Stimulated activated CD4-positive, alpha-beta T cell treated with anti-CD3 and anti-CD28 coated beads, Interleukin-1b, Interleukin-23, amount 100 ng/mL, for 1 hour (primary cell): ENCODE data around the gene ICAM3.
"Not testable (repeated sequence)": the region's sequence is repeated elsewhere in the genome, so short reads cannot be mapped to it uniquely, and the experiment has no call there.

Experiments
- DNase-seq, 2 donors: peaks; one replicate each; pipeline ENCODE4 v3.0.0-alpha.2; 2020; ENCODE audit warnings: low read depth in 2 of 2

Gene ICAM3, protein sequence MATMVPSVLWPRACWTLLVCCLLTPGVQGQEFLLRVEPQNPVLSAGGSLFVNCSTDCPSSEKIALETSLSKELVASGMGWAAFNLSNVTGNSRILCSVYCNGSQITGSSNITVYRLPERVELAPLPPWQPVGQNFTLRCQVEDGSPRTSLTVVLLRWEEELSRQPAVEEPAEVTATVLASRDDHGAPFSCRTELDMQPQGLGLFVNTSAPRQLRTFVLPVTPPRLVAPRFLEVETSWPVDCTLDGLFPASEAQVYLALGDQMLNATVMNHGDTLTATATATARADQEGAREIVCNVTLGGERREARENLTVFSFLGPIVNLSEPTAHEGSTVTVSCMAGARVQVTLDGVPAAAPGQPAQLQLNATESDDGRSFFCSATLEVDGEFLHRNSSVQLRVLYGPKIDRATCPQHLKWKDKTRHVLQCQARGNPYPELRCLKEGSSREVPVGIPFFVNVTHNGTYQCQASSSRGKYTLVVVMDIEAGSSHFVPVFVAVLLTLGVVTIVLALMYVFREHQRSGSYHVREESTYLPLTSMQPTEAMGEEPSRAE

DNA sequence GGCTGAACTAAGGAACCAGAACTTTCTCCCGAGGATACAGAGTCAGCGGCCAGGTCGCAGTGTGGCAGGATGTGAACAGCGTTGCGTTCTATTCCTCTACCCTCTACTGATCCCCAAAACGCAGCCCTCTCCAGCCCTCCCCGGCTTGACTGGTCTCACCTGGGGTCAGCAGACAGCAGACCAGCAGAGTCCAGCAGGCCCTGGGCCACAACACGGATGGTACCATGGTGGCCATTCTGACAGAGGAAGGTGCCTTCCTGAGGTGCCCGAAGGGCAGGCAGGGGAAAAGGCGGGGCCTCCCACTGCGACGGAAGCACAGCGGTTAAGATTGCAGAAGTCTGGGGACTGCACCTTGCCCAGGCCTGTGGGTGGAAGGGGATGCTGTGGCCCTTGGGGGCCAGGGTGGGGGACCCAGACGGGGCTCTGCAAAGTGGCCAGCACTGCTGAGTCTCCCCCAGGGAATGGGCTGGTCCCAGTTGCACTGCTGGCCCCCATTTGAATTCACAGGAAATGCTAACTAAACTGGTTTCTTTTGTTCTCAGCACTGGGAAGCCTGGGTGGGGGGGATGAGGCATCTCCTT, at the start of gene ICAM3:
Gene ICAM3 (minus strand): TSS at position 245 of the 581 bp plus-strand sequence. CDS start 10 bp downstream, at position 235.
- DNase-seq = peak; percentile 14 to 22

DNA sequence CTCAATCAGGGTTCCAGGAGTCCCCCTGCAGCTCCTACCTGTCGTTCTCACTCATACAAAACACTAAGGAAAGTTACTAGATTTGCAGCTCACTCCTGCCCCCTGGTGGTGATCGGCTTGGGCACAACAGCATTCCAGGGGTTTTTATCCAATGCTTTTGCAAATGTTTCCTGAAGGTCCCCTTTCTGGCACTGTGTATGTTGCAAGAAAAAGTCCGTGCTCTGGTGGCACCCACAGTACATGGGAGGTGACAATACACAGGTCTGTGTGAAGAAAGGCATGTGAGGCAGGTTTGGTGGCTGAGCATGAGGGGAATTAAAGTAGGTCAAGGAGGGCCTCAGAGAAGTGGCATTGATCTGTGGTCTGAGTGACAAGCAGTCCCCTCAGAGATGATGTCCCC, 49.5 kb upstream of the ICAM3 start:
- DNase-seq = peak; percentile 67 to 83

DNA sequence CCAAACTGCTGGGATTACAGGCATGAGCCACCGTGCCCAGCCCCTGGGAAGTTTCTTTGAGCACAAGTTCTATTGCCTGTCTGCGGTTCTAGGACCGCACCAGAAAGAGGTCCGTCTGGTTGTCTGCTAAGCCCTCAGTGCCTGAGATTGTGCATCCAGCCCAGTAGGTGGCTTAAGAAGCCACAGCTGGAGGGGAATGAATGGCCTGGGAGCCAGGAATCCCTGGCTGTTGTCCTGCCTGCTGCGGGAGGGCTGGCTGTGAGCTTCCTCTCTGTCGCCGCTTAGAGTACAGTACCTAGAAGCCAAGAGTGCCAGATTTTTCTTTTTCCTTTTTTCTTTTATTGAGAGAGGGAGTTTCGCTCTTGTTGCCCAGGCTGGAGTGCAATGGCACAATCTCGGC, 45.2 kb upstream of the ICAM3 start:
- DNase-seq = no peak

DNA sequence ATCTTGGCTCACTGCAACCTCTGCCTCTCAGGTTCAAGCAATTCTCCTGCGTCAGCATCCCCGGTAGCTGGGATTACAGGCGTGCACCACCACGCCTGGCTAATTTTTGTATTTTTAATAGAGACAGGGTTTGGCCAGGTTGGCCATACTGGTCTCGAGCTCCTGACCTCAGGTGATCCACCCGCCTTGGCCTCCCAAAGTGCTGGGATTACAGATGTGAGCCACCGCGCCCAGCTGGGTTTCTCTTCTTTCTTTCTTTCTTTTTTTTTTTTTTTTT, 43.7 kb upstream of the ICAM3 start:
- DNase-seq = not testable (repeated sequence)

DNA sequence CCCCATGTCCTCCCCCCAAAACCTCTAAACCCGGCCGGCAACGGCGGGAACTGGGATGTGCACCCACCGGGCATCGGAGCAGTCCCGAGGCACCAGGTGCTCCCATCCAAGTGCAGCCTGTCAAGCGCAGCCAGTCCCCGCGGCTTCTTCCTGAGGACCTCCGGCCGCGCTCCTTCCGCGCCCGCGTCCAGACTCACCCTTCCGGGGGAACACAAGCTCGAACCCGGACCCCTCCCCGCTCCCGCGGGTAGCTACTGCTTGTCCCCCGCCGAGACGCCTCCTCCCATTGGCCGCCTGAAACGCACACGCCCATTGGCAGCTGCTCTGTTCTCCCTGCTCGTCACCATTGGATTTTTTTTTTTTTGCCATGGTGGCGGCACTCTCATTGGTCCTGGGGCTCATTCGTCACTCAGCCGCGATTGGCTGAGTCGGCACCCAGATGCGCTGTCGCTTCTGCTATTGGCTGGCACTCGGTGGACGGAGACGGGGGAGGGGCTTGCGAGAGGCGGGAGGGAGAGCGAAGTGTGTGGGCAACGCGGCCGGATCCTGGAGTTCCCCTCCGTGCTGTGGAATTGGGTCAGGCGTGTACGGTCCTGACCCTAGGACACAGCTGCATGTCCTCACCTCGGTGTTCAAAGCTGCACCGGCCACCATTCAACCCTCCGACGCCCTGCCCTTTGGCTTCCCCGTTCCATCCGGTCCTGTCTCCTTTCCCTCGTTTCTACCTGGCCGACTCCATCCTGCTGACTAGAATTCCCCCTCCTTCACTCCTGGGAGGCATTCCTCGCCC, 41.1 kb upstream of the ICAM3 start, which contains the start of gene TYK2:
Gene TYK2 (minus strand): TSS at position 260 of the 790 bp plus-strand sequence. CDS start 2,166 bp downstream, outside the sequence.
- DNase-seq = peak; percentile 88 to 97

DNA sequence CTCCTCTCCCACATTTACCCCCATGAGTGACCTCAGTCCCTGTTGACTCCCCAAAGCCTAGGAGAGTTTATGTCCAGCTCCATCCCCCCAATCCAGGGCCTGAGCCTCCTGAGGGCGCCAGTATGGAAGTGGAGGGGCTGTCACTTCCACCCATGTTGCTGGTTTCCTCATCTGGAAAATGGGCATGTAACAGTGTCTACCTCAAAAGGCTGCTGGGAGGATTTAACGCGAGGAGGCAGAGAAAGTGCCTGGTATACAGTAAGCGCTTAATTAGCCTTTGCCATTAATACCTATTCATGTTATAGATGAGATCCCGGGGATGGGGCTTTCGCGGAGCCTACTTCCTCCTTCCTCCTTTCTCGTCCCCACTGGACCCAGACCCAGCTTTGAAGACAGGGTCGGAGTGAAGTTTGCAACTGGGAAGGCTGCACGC, 40.5 kb upstream of the ICAM3 start:
- DNase-seq = no peak

DNA sequence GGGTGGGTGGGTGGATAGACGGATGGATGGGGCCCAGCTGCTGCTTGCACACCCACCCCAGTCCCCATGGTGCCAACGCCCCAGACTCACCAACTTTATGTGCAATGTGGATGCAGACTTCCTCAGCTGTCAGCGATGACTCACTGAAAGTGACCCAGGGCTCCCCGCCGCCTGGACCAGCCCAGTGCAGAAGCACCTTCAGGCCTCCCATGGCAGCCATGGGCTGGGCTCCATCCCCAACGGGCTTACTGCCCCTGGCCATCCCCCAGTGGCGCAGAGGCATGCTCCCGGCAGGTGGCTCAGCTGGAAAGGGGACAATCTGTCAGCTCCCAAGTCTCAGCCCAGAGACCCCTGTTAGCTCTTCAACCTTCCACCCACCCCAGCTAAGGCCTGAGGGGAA, 38.7 kb upstream of the ICAM3 start:
- no peak for DNase-seq

DNA sequence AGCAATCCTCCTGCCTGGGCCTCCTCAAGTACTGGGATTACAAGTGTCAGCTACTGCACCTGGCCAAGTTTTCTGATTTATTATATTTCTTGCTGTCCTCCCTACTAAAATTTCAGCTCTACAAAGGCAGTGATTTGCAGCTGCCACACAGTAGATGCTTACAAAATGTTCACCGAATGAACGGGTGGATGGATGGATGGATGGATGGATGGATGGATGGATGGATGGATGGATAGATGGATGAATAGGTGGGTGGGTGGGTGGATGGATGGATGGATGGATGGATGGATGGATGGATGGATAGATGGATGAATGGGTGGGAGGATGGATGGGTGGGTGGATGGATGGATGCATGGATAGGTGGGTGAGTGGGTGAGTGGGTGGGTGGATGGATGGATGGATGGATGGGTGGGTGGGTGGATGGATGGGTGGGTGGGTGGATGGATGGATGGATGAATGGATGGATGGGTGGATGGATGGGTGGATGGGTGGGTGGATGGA, 37.8 kb upstream of the ICAM3 start:
- DNase-seq = not testable (repeated sequence)

DNA sequence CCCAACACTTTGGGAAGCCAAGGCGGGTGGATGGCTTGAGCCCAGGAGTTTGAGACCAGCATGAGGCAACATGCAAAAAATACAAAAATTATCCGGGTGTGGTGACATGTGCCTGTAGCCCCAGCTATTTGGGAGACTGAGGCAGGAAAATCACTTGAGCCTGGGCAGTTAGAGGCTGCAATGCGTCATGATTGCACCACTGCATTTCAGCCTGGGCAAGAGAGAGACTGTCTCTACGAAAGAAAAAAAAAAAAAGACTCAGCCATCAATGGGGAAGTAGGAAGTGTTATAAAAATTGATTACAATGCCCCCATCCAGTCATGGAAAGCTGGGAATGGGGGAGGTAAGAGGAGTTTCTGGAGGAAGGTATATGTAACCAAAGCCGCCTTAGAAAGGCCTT, 35.5 kb upstream of the ICAM3 start:
- DNase-seq = no peak

DNA sequence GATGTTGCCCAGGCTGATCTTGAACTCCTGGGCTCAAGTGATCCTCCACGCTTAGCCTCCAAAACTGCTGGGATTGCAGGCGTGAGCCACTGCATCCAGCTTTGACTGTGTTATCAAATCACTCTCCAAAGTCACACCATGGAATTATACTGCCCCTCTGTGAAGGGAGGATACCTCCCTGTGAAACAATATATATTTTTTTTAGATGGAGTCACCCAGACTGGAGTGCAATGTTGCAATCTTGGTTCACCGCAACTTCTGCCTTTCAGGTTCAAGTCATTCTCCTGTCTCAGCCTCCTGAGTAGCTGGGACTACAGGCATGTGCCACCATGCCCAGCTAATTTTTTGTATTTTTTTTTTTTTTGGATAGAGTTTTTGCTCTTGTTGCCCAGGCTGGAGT, 33.3 kb upstream of the ICAM3 start:
- no peak for DNase-seq

DNA sequence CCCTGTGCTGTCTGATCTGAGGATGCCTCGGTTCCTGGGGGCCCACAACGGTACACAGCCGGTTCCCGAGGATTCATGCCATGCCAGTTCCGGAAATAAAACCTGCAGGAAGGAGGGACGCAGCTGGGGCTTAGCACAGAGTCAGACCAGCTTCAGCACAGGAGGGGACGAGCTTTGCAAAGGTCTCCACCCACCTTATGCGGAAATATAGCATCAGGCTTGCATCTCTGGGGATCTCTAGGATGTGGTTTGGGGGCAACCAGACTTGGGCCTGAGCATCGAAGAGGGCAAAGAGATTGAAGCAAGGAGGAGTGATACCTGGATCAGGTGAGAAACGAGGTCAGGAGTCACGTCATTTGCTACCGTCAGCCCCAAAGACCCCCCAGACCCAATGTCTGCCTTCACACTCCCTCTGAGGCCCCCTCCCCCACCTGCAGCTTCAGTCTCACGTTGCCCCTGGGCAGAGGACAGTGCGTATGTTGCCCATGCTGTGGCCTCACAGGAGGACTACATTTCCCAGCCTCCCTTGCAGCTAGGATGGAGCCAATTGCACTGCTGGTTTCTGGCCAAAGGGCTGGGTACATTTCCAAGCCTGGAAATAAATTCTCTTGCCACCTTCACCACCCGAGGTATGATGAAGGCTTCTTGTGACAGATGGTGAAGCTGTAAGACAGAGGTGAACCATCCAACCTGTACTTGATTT, 28.8 kb upstream of the ICAM3 start:
- no peak for DNase-seq

DNA sequence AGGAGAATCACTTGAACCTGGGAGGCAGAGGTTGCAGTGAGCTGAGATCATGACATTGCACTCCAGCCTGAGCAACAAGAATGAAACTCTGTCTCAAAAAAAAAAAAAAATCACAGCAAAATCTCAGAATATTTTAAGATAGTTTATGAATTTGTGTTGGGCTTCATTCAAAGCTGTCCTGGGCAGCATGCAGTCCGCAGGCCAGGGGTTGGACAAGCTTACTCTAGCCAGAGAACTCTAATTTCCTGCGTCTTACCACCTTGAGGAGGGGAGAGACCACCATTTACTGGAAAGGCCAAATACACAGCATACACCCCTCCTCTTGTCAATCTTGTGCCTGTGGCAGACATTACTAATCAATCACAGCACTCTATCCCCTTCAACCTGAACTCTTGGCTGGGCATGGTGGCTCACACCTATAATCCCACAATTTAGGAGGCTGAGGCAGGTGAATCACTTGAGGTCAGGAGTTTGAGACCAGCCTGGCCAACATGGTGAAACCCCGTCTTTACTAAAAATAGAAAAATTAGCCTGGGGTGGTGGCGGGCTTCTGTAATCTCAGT, 27.6 kb upstream of the ICAM3 start:
- DNase-seq = not testable (repeated sequence)

DNA sequence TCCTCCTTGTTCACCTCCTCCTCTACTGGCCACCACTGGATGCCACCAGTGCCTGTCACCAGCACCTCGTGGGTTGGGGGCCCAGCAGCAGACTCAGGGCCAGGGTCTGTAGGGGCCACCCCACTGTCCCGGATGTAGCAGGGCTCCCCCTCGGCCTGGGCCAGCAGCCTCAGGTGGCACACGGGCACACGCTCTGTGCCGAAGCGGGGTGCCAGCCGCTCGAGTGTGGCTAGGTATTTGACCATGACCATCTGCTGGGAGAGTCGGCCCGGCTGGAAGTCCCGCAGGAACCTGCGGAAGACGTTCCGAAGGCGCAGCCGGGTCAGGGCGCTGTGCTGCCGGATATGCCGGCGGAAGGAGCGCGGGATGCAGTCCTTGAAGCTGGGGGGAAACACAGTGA, 26.1 kb upstream of the ICAM3 start:
- DNase-seq = no peak

DNA sequence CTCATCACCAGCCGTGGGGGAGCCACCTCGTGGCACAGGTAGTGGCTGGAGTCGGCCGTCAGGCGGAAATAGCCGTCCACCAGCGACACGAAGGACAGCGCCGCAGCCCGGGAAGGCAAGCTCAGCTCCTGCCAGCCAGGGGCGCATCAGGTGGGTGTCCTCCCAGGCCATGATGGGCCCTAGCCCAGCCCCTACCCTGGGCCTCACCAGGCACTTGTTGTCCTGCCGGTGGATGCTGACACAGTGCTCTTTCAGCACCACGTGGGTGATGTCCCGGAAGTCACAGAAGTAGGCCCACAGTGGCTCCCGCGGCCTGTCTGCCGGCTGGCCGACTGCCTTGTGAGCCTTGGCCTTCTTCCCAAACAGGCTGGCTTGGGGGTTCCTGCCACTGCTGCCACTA, 25.2 kb upstream of the ICAM3 start:
- no peak for DNase-seq

DNA sequence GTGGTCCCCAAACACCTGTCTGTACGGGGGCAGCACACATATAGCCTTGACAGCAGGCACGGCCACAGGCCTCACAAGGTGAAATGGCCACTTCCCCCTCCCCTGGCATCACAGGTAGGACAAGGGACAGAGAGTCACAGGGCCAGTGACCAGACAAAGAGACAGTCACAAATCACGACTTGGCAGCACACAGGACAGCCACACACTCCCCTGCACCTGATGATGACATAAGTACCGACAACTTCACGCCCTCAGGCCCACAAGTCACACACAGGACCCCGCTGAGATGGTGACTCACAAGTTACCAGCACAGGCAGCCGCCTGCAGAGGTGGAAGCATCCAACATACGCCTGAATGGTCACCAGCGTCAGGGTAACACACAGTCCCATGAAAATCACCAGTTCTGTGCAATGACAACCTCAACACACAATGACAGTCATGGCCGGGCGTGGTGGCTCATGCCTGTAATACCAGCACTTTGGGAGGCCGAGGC, 24.4 kb upstream of the ICAM3 start:
- no peak for DNase-seq

DNA sequence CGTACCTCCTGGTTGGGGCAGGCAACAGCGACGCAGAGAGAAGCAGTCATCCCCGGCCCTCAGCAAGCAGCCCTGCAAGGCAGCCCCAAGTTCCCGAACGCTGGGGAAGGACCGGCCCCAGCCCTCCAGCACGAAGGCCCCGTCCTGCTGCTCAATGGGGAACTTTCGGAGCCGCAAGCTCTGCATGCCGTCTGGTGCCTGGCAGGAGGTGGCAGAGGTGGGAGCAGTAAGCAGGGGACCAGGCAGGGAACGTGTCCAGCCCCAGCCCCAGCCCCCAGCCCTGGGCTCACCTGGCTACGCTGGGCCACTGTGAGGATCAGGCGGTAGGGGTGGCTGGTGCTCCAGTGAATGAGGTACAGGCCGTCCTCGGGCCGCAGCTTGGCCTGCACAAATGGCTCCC, 22.8 kb upstream of the ICAM3 start:
- no peak for DNase-seq

DNA sequence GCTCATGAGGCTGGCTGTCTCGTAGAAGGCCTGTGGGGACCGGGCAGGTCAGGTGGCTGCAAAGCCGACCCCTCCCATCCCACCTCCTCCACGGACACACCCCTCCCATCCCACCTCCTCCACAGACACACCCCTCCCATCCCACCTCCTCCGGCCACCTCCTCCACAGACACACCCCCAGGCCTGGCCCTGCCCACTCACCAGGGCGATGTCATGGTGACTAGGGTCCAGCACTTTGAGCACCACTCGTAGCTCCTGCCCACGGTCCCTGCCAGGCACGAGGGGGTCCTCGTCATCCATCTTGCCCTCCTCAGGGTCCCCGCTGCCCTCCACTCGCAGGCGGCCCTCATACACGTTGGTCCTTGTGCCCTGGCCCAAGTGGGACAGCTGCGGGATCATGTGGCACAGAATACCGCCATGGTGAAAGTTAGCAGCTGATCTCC, 22.2 kb upstream of the ICAM3 start:
- no peak for DNase-seq

DNA sequence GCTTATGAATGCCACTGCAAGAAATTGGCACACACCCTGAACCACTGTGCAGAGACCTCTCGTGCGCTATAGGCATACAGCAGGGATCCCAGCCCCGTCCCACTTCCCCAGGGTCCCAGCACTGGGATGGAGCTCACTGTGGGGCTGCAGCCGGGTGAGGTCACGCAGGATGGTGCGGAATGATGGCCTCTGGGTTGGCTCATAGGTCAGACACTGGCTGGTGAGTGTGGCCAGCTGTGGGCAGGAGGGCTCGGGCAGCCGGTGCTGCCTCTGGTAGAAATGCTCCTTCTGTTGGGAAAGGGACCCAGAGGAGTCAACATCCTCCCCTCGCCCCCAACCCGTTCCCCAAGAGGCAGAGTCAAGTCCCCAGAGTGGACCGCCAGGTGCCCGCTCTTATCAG, 17.0 kb upstream of the ICAM3 start:
- no peak for DNase-seq

DNA sequence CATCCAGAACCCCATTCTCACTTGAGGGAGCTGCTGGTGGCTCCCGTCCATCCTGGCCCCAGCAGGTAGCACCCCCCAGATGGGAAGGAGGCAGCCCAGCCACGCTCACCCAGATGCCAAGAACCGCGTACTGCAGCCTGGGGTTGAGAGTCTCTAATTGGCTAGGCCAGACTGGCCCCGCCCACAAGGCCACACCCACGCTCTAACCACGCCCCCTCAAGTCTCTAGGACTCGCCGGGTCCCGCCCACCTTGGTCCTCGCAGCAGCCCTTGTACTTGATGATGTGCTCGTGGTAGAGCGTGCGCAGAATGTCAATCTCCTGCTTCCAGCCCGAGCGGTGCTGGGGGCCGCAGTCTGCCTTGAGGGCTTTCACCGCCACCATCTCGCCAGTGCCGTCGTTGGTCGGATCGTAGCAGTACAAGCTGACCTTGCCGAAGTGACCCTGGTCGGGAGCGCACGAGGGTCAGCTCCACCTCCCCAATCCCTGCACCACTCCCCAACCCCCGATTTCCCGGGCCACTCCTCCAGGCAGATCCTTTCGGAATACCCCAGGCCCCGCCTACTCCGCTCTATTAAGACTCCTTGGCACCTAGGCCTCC, 14.5 kb upstream of the ICAM3 start:
- peak in 1 of 2 donors; percentile 17 for DNase-seq
